ENCODE results near the gene LSR. TPM values are rescaled to one million over a fixed set of nuclear protein-coding genes. Genes with fewer than 3 reads are reported as not detected.

LSR gene
- polyA plus RNA-seq: 10 to 100 TPM in 2 of 3 donors, 1 to 10 TPM in 1; 5.3 to 14.2 (median 11.8) TPM

- peak; percentile 53 to 66 (median 57) for DNase-seq
- peaks cover 8 to 33% (median 16%) of the 10 kb centered on the region in 3 donors for H3K27me3 Mint-ChIP-seq (ENCODE audit: low read depth in 3 of 3)
- peak within 1 kb of the TSS in 3 of 6 donors; percentile 42 to 83 (median 72) for H3K27ac Mint-ChIP-seq
- H3K9me3 Mint-ChIP-seq: peaks cover 0 to 5% (median 0%) of the 10 kb centered on the region in 6 donors
- H3K4me1 Mint-ChIP-seq: peaks cover 22 to 23% of the 10 kb centered on the region in 2 donors
- H3K4me3 Mint-ChIP-seq: peak within 1 kb of the TSS; percentile 74 to 87 (median 82)
- H3K36me3 Mint-ChIP-seq: peaks cover 0 to 5% (median 4%) of the 10 kb centered on the region in 3 donors
These were observed at the start of gene LSR for GRCh38 chr19:35248310-35249145. Gene LSR (plus strand): TSS chr19:35249002. CDS start chr19:35249023, 21 bp downstream.

- H3K27ac Mint-ChIP-seq: peak overlapping the region in 2 of 6 donors; percentile 2 to 20
- H3K27me3 Mint-ChIP-seq (ENCODE audit: low read depth in 3 of 3): peaks cover 0 to 2% (median 0%) of the 10 kb centered on the region in 3 donors
- H3K4me3 Mint-ChIP-seq: no peak overlapping the region
- peaks cover 19% of the 10 kb centered on the region in 2 donors for H3K4me1 Mint-ChIP-seq
- no peaks in the 10 kb centered on the region for H3K9me3 Mint-ChIP-seq
- no peak for DNase-seq
- no peaks in the 10 kb centered on the region for H3K36me3 Mint-ChIP-seq
These were observed 49.3 kb upstream of the LSR start for GRCh38 chr19:35199481-35199880.

GRCh38 chr19:35202722-35203688, 45.8 kb upstream of the LSR start:
- H3K27ac Mint-ChIP-seq: peak overlapping the region; percentile 74 to 96 (median 84)
- no peak for DNase-seq
- peaks cover 50 to 54% of the 10 kb centered on the region in 2 donors for H3K4me1 Mint-ChIP-seq
- peaks cover 0 to 2% (median 0%) of the 10 kb centered on the region in 6 donors for H3K9me3 Mint-ChIP-seq
- peaks cover 0 to 2% (median 0%) of the 10 kb centered on the region in 3 donors for H3K27me3 Mint-ChIP-seq (ENCODE audit: low read depth in 3 of 3)
- peak overlapping the region in 4 of 5 donors; percentile 18 to 44 (median 34) for H3K4me3 Mint-ChIP-seq
- H3K36me3 Mint-ChIP-seq: no peaks in the 10 kb centered on the region

GRCh38 chr19:35204799-35205732, 43.7 kb upstream of the LSR start:
- peaks cover 0 to 4% (median 0%) of the 10 kb centered on the region in 6 donors for H3K9me3 Mint-ChIP-seq
- H3K4me1 Mint-ChIP-seq: peaks cover 64 to 72% of the 10 kb centered on the region in 2 donors
- H3K27ac Mint-ChIP-seq: peak overlapping the region; percentile 63 to 95 (median 92)
- no peaks in the 10 kb centered on the region for H3K27me3 Mint-ChIP-seq (ENCODE audit: low read depth in 3 of 3)
- no peaks in the 10 kb centered on the region for H3K36me3 Mint-ChIP-seq
- peak overlapping the region in 4 of 5 donors; percentile 51 to 62 (median 56) for H3K4me3 Mint-ChIP-seq
- no peak for DNase-seq

GRCh38 chr19:35205733-35206323, 43.0 kb upstream of the LSR start:
- Mint-ChIP-seq H3K27ac (peak overlapping the region; percentile 63 to 93 (median 92)), H3K4me1 (peaks cover 69 to 77% of the 10 kb centered on the region in 2 donors)

GRCh38 chr19:35206379-35206778, 42.4 kb upstream of the LSR start:
- Mint-ChIP-seq H3K4me1 (peaks cover 73 to 83% of the 10 kb centered on the region in 2 donors), H3K27ac (peak overlapping the region; percentile 63 to 93 (median 92)), H3K9me3 (peaks cover 0 to 4% (median 0%) of the 10 kb centered on the region in 6 donors), H3K27me3 (ENCODE audit: low read depth in 3 of 3) (peaks cover 5 to 7% (median 6%) of the 10 kb centered on the region in 3 donors), H3K36me3 (no peaks in the 10 kb centered on the region), H3K4me3 (peak overlapping the region in 4 of 5 donors; percentile 22 to 53 (median 28))
- DNase-seq: peak; percentile 39 to 53 (median 49)

More at GRCh38 chr19:35205733-35206323, 43.0 kb upstream of the LSR start:
- no peaks in the 10 kb centered on the region for H3K36me3 Mint-ChIP-seq
- H3K27me3 Mint-ChIP-seq (ENCODE audit: low read depth in 3 of 3): peaks cover 1 to 2% (median 2%) of the 10 kb centered on the region in 3 donors
- no peak for DNase-seq
- H3K4me3 Mint-ChIP-seq: peak overlapping the region; percentile 22 to 53 (median 30)
- peaks cover 0 to 4% (median 0%) of the 10 kb centered on the region in 6 donors for H3K9me3 Mint-ChIP-seq

GRCh38 chr19:35206855-35207254, 41.9 kb upstream of the LSR start:
- Mint-ChIP-seq H3K36me3 (no peaks in the 10 kb centered on the region), H3K27me3 (ENCODE audit: low read depth in 3 of 3) (peaks cover 10 to 12% (median 11%) of the 10 kb centered on the region in 3 donors), H3K4me3 (peak overlapping the region in 3 of 5 donors; percentile 22 to 53 (median 47)), H3K27ac (peak overlapping the region; percentile 63 to 93 (median 92)), H3K9me3 (peaks cover 0 to 4% (median 0%) of the 10 kb centered on the region in 6 donors), H3K4me1 (peaks cover 78 to 88% of the 10 kb centered on the region in 2 donors)
- no peak for DNase-seq

GRCh38 chr19:35207391-35207871, 41.4 kb upstream of the LSR start:
- peaks cover 0 to 4% (median 0%) of the 10 kb centered on the region in 6 donors for H3K9me3 Mint-ChIP-seq
- DNase-seq: no peak
- peak overlapping the region in 2 of 5 donors; percentile 38 to 40 for H3K4me3 Mint-ChIP-seq
- peak overlapping the region; percentile 70 to 93 (median 88) for H3K27ac Mint-ChIP-seq
- H3K27me3 Mint-ChIP-seq (ENCODE audit: low read depth in 3 of 3): peaks cover 15 to 17% (median 17%) of the 10 kb centered on the region in 3 donors
- H3K4me1 Mint-ChIP-seq: peaks cover 84 to 93% of the 10 kb centered on the region in 2 donors
- H3K36me3 Mint-ChIP-seq: no peaks in the 10 kb centered on the region

- Mint-ChIP-seq H3K27me3 (ENCODE audit: low read depth in 3 of 3) (peaks cover 16 to 22% (median 18%) of the 10 kb centered on the region in 3 donors), H3K27ac (peak overlapping the region; percentile 70 to 93 (median 88)), H3K4me3 (peak overlapping the region in 4 of 5 donors; percentile 3 to 63 (median 39)), H3K4me1 (peaks cover 86 to 94% of the 10 kb centered on the region in 2 donors), H3K9me3 (peaks cover 0 to 4% (median 0%) of the 10 kb centered on the region in 6 donors), H3K36me3 (no peaks in the 10 kb centered on the region)
- no peak for DNase-seq
These were observed 40.7 kb upstream of the LSR start for GRCh38 chr19:35208121-35208520.

- H3K4me3 Mint-ChIP-seq: peak overlapping the region in 1 of 5 donors; percentile 36
- DNase-seq: no peak
- H3K36me3 Mint-ChIP-seq: no peaks in the 10 kb centered on the region
- peaks cover 0 to 4% (median 0%) of the 10 kb centered on the region in 6 donors for H3K9me3 Mint-ChIP-seq
- H3K27ac Mint-ChIP-seq: peak overlapping the region; percentile 73 to 100 (median 89)
- peaks cover 86 to 94% of the 10 kb centered on the region in 2 donors for H3K4me1 Mint-ChIP-seq
- peaks cover 16 to 27% (median 22%) of the 10 kb centered on the region in 3 donors for H3K27me3 Mint-ChIP-seq (ENCODE audit: low read depth in 3 of 3)
These were observed 39.2 kb upstream of the LSR start for GRCh38 chr19:35209646-35210045.

GRCh38 chr19:35211545-35212230, 37.1 kb upstream of the LSR start:
- no peaks in the 10 kb centered on the region for H3K36me3 Mint-ChIP-seq
- H3K27ac Mint-ChIP-seq: peak overlapping the region; percentile 97 to 100 (median 99)
- peak overlapping the region; percentile 75 to 89 (median 85) for H3K4me3 Mint-ChIP-seq
- H3K9me3 Mint-ChIP-seq: peaks cover 0 to 4% (median 0%) of the 10 kb centered on the region in 6 donors
- H3K27me3 Mint-ChIP-seq (ENCODE audit: low read depth in 3 of 3): peaks cover 16 to 28% (median 22%) of the 10 kb centered on the region in 3 donors
- peak; percentile 94 to 96 (median 96) for DNase-seq
- H3K4me1 Mint-ChIP-seq: peaks cover 83 to 92% of the 10 kb centered on the region in 2 donors
